SJCRH30 (cell line): ENCODE measurements around the gene FOXB2. TPM values are rescaled to one million over a fixed set of nuclear protein-coding genes. Genes with fewer than 3 reads are reported as not detected.
A peak's percentile ranks its signal among the peaks of the same experiment; 100 is the strongest.
"Not testable (repeated sequence)": the region's sequence is repeated elsewhere in the genome, so short reads cannot be mapped to it uniquely, and the experiment has no call there.

ENCODE experiments used
- DNase-seq, 2 experiments: peaks; one replicate each; pipeline ENCODE4 v3.0.0-alpha.2; 2015 to 2020
- H3K27ac ChIP-seq: fragments of 250-450 bp; sonication (Bioruptor Pico); 2 replicates; pipeline ENCODE4 v1.5.1; 2020; ENCODE audit warnings: mild to moderate bottlenecking, moderate library complexity
- H3K27me3 ChIP-seq: fragments of 250-450 bp; sonication (Bioruptor Pico); 2 replicates; pipeline ENCODE4 v1.5.1; 2020; ENCODE audit warnings: mild to moderate bottlenecking, moderate library complexity
- H3K36me3 ChIP-seq: fragments of 250-450 bp; sonication (Bioruptor Pico); 2 replicates; pipeline ENCODE4 v1.5.1; 2020; ENCODE audit warnings: mild to moderate bottlenecking, moderate library complexity
- H3K4me1 ChIP-seq: fragments of 250-450 bp; sonication (Bioruptor Pico); 2 replicates; pipeline ENCODE4 v1.5.1; 2020; ENCODE audit warnings: mild to moderate bottlenecking, moderate library complexity
- H3K4me3 ChIP-seq: fragments of 250-450 bp; sonication (Bioruptor Pico); 2 replicates; pipeline ENCODE4 v1.5.1; 2020; ENCODE audit warnings: mild to moderate bottlenecking, moderate library complexity
- H3K9me3 ChIP-seq: fragments of 250-450 bp; sonication (Bioruptor Pico); replicated peaks from 2 replicates; pipeline ENCODE4 v1.5.1; 2020; ENCODE audit warnings: mild to moderate bottlenecking, moderate library complexity
- total RNA-seq: library from RNA; depleted of rRNA; stranded (reverse); fragments of >200 nt; shearing (Covaris generic); gene quantifications from 2 replicates; pipeline ENCODE4 v1.2.3, GENCODE V29; 2014

Gene FOXB2
- total RNA-seq, 1 experiment from 2014 or later: not detected

DNA sequence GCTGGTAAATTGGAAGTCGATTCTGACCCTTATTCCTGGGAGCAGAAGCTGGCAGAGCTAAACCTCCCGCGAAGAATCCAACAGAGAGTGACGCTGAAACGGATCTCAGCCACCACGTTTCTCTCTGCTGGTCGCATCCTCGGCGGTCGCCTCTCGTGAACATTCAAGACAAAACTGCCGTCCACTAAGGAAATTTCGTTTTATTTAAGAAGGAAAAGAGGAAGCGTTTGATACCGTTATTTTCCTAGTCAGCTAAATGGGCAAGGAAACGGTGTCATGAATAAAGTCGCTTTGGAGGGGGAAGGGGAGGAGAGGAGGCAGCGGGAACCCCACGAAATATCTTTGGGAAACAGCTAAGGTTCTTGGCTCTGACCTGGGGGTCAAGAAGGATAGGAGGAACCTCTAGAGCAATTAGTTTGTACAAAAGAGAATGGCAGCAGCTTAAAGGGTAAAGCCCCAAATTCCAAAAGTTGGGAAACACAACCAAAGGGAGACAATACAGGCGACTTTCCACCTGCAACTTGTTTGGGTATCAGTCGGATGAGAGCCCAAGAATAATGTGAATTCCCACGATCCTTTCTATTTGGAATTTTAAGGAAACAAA lies 1.9 kb downstream of the FOXB2 start:
- Histone ChIP-seq H3K36me3 (no peaks in the 10 kb centered on the region), H3K4me3 (no peak overlapping the region), H3K4me1 (no peaks in the 10 kb centered on the region), H3K27me3 (no peaks in the 10 kb centered on the region), H3K9me3 (no peaks in the 10 kb centered on the region), H3K27ac (no peak overlapping the region)
- no peak for DNase-seq

DNA sequence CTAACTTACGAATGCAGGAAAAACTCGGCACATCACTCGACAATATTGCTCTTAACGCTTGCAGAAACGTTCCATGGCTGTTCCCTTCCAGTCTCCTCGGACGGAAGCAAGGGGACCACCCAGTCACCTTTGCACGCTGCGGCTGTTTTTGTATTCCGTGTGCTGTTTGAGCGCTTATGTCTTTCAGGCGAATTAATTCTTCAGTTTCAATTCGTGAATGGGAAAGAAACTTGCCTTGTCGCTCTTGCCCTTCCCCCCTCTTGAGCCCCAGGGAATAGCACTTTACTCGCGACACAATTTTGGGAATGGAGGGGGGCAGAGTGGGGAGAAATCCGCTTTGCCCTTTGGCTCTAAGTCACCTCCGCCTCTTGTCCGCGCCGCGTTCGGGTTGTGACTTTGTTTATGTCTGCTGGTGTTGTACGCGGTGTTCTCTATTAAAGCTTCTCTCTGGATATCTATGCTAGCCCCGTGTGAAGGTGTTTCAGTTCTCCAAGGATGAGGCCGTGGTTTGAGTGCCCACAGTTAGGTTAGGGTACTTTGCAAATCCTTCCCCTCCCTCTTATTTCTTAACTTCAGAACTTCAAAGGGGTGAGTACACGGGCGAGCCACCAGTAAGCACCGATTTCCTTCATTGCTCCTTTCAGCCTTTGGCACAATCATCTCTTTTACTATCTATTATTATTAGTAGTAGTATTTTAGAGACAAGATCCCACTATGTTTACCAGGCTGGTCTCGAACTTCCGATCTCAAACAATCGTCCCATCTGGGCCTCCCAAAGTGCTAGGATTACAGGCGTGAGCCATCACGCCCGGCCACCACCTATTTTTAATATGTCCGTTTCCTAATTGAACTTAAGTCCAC lies 2.7 kb downstream of the FOXB2 start:
- Histone ChIP-seq H3K36me3 (no peaks in the 10 kb centered on the region), H3K27ac (no peak overlapping the region), H3K27me3 (0 out of 2 replicates have a peak, but pooled peaks cover 3% of the 10 kb centered on the region), H3K4me3 (no peak overlapping the region), H3K9me3 (no peaks in the 10 kb centered on the region), H3K4me1 (no peaks in the 10 kb centered on the region)
- no peak for DNase-seq

DNA sequence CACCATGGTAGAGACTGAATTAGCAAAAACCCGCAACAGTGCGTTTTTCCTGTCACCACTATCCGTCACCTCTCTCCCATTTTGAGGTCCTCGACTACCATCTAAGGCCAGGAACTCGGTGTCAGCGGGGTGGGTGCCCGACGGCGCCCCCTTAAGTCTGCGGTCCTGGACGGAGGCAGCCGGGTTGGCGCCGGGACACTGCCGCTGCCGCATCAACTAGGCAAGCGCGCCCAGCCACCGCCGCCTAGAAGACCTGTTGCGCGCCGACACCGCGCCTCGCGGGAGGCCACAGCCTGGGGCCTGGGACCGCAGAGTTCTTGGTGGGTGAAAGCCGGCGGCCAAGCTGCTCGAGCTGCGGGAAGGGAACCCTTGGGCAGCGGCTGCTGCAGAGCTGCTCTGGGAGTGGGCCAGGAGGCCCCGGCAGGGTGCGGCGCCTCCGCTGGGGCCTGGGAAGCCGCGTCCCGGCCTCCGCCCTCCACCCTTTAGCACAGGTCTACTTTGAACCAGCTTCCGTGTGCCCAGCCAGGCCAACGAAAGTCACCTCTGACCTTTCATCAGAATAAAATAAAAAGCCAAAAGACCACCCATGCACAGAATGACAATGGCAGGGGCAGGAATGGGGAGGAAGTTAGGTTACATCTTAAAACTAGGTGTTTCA lies 3.5 kb downstream of the FOXB2 start:
- 0 out of 2 replicates have a peak, but pooled peaks cover 3% of the 10 kb centered on the region for H3K27me3 ChIP-seq
- H3K4me1 ChIP-seq: no peaks in the 10 kb centered on the region
- no peaks in the 10 kb centered on the region for H3K9me3 ChIP-seq
- H3K4me3 ChIP-seq: no peak overlapping the region
- DNase-seq: no peak
- no peaks in the 10 kb centered on the region for H3K36me3 ChIP-seq
- H3K27ac ChIP-seq: no peak overlapping the region

DNA sequence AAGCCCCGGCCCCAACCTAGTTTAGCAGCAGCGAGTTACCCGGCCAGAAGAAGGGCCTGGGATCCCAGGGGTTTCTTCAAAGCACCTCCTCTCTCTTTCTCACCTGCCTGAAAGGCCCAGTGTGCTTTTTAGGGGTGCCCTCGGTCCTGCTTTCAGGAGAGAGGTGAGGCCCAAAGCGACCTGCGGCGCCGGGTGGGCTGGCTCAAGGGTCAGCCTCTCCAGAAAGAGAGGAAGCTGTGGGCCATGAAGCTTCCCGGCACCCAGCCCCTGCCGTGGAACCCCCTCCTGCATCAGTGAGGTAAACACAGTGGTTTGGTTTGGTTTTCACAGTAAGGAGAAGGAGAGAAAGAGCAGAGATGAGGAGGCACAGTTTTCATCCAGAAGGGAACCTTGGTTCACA lies 4.3 kb downstream of the FOXB2 start:
- H3K27ac ChIP-seq: no peak overlapping the region
- 0 out of 2 replicates have a peak, but pooled peaks cover 3% of the 10 kb centered on the region for H3K27me3 ChIP-seq

DNA sequence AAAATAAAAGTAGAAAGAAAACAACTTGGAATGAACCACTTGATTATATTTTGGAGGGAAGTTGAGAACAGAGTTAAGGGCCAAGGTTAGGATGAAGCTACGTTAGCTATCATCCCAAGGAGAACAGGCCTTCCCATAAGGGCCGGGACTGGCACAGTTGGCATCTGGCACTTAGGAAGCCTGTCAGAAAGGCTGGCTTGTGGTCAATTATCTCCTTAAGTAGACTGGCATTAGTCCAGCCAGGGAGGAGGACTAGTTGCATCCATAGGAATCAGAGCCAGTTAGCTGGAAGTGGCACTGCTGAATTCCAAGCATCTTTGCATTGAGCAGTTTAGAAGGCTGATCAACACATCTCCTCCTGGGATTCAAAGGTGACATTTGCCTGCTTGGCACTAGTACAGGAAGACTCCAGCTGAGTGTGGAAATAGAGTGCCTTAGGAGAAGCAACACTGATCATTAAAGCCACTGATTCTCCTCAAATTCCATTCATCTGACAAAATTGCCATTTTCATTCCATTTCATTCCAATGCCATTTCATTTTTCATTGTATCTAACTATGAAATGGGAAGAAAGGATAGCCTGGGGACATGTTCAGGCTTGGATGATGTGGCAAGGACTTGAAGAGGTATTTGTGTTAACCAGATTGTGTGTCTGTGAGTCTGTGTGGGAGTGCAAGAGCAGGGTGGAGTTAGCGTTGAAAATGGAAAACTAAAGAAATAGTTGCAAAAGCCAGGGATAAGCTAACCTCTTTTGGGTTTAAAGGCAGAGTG lies 5.5 kb downstream of the FOXB2 start:
- no peaks in the 10 kb centered on the region for H3K9me3 ChIP-seq
- no peaks in the 10 kb centered on the region for H3K4me1 ChIP-seq
- no peaks in the 10 kb centered on the region for H3K36me3 ChIP-seq
- no peak overlapping the region for H3K27ac ChIP-seq
- H3K27me3 ChIP-seq: 0 out of 2 replicates have a peak, but pooled peaks cover 3% of the 10 kb centered on the region
- DNase-seq: no peak
- H3K4me3 ChIP-seq: no peak overlapping the region

More for the DNA sequence above, 4.3 kb downstream of the FOXB2 start:
- Histone ChIP-seq H3K36me3 (no peaks in the 10 kb centered on the region), H3K4me1 (no peaks in the 10 kb centered on the region), H3K9me3 (no peaks in the 10 kb centered on the region), H3K4me3 (no peak overlapping the region)
- no peak for DNase-seq

DNA sequence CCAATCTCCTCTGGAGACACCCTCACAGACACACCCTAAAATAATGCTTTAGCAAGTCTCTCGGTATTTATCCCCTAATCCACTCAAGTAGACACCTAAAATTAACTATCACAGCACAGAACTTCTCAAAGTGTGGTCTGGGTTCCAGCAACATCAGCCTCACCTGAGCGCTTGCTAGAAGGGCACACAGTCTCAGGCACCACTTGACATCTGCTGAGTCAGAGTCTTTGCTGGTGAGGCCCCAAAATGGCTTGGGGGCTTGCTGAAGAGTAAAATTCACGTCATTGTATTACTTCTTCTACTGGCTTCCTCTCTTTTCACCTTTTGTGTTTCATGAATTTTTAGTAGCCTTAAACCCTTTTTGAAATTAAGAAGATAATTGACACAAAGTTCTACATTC lies 9.0 kb downstream of the FOXB2 start:
- no peaks in the 10 kb centered on the region for H3K4me1 ChIP-seq
- peaks cover 9% of the 10 kb centered on the region for H3K27me3 ChIP-seq
- DNase-seq: no peak
- no peaks in the 10 kb centered on the region for H3K9me3 ChIP-seq
- no peak overlapping the region for H3K27ac ChIP-seq
- no peak overlapping the region for H3K4me3 ChIP-seq
- H3K36me3 ChIP-seq: no peaks in the 10 kb centered on the region

DNA sequence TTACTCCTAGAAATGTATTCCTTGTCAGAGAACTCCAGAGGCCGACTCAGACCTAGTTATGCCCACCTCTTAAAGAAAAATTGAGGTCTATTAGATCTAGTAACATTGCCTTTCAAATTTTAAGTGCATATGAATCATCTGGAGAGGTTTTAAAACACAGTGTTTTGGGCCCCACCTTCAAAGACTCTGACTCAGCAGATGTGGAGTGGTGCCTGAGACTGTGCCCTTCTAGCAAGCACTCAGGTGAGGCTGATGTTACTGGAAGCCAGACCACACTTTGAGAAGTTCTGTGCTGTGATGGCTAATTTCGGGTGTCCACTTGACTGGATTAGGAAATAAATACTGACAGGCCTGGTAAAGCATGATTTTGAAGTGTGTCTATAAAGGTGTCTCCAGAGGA lies 10.6 kb downstream of the FOXB2 start:
- peaks cover 9% of the 10 kb centered on the region for H3K27me3 ChIP-seq

DNA sequence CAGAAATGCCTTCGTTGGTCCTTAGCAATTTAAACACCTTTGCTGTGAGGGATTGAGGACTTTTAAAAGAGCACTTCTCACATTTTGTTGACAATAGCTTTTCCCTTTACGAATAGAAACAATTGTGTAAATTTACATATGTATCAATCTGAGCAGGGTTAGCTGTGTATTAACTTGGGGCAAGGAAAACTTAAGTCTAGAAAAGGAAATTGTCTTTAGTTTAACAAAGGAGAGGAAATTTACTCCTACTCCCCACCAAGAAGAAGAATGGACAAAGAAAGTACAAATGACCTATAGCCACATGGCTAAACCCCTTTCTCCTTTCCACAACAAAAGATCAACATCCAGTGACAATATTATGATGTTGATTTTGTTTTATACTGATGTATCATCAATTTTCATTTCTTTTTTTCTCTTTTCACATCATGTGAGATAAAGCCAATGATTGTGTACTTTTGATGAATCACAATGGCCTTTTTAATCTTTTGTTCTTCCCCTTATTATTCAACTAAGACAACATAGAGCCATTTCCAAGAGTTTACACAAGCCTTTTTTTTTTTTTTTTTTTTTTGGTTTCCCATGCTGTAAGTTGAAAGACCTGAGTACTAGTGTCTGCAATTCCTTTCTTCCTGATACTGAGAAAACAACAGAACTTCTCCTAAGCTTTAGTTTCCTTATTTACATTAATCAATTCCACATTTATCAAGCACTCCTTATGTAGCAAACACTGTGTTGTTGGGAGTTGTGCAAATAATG lies 19.0 kb downstream of the FOXB2 start:
- no peak for DNase-seq
- H3K4me1 ChIP-seq: no peaks in the 10 kb centered on the region
- no peaks in the 10 kb centered on the region; the same call in 1 of the 2 replicates for H3K27me3 ChIP-seq

More for the DNA sequence above, 10.6 kb downstream of the FOXB2 start:
- no peak for DNase-seq
- no peaks in the 10 kb centered on the region for H3K36me3 ChIP-seq
- no peaks in the 10 kb centered on the region for H3K9me3 ChIP-seq
- no peaks in the 10 kb centered on the region for H3K4me1 ChIP-seq
- H3K4me3 ChIP-seq: no peak overlapping the region
- no peak overlapping the region for H3K27ac ChIP-seq

DNA sequence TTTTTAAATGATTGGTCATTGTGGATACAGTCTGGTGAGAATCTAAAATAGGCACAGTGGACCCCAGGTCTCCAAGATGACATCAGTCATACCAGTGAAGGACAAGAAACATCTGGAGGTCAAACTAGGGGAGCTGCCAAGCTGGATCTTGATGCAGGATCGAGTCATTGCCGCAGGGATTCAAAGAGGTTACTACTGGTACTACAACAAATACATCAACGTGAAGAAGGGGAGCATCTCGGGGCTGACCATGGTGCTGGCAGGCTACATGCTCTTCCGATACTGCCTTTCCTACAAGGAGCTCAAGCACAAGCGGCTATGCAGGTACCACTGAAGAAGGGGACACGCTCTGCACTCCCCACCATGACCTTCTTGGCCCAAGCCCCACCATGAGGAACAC lies 20.9 kb downstream of the FOXB2 start:
- no peaks in the 10 kb centered on the region for H3K4me1 ChIP-seq
- DNase-seq: no peak
- no peaks in the 10 kb centered on the region for H3K9me3 ChIP-seq
- no peak overlapping the region for H3K27ac ChIP-seq
- H3K4me3 ChIP-seq: no peak overlapping the region
- no peaks in the 10 kb centered on the region for H3K36me3 ChIP-seq
- peaks cover 5% of the 10 kb centered on the region; the same call in 1 of the 2 replicates for H3K27me3 ChIP-seq

More for the DNA sequence above, 19.0 kb downstream of the FOXB2 start:
- H3K27ac ChIP-seq: no peak overlapping the region
- no peaks in the 10 kb centered on the region for H3K9me3 ChIP-seq
- H3K36me3 ChIP-seq: no peaks in the 10 kb centered on the region
- H3K4me3 ChIP-seq: no peak overlapping the region

DNA sequence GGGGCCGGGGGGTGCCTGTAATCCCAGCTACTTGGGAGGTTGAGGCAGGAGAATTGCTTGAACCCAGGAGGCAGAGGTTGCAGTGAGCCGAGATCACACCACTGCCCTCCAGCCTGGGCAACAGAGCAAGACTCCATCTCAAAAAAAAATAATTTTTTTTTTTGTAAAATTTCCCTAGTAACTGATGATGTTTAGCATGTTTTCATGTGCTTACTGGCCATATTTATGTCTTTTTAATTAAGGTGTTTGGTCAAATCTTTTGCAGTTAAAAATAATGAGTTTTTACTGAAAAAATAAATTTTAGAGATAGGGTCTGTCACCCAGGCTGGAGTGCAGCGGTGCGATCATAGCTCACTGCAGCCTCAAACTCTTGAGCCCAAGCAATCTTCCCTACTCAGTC lies 24.3 kb downstream of the FOXB2 start:
- peaks cover 11% of the 10 kb centered on the region; the same call in 1 of the 2 replicates for H3K27me3 ChIP-seq
- H3K9me3 ChIP-seq, H3K27ac ChIP-seq, H3K4me3 ChIP-seq, H3K36me3 ChIP-seq, DNase-seq, H3K4me1 ChIP-seq: not testable (repeated sequence)

DNA sequence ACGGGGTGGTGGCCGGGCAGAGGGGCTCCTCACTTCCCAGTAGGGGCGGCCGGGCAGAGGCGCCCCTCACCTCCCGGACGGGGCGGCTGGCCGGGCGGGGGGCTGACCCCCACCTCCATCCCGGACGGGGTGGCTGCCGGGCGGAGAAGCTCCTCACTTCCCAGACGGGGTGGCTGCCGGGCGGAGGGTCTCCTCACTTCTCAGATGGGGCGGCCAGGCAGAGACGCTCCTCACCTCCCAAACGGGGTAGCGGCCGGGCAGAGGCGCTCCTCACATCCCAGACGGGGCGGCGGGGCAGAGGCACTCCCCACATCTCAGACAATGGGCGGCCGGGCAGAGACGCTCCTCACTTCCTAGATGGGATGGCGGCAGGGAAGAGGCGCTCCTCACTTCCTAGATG lies 41.2 kb downstream of the FOXB2 start:
- not testable (repeated sequence) for DNase-seq, H3K4me3 ChIP-seq, H3K36me3 ChIP-seq, H3K9me3 ChIP-seq, H3K4me1 ChIP-seq, H3K27ac ChIP-seq
- peaks cover 10% of the 10 kb centered on the region for H3K27me3 ChIP-seq

DNA sequence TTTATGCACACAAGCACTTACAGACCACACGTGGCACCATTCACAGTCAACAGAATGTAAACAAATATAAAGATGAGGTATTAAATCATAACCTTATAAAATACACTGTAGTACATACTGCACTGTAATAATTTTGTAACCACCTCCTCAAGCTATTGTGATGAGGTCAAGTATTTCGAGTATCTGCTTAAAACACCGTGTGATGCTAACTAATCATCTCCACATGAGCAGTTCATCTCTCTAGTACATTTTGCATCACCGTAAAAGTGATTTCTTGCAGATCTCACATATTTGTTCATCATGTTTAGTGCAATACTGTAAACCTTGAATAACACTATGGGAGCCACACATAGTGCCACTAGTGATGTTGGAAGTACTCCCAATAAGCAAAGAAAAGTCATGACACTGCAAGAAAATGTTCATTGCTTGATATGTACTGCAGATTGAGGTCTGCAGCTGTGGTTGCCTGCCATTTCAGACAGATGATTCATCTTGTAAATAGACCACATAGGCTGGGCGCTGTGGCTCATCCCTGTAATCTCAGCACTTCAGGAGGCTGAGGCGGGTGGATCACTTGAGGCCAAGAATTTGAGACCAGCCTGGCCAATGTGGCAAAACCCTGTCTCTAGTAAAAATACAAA lies 44.3 kb downstream of the FOXB2 start:
- no peaks in the 10 kb centered on the region for H3K27me3 ChIP-seq
- no peaks in the 10 kb centered on the region for H3K4me1 ChIP-seq
- no peaks in the 10 kb centered on the region for H3K9me3 ChIP-seq
- peak; percentile 54 to 61 for DNase-seq
- H3K4me3 ChIP-seq: no peak overlapping the region
- no peaks in the 10 kb centered on the region for H3K36me3 ChIP-seq
- H3K27ac ChIP-seq: no peak overlapping the region

DNA sequence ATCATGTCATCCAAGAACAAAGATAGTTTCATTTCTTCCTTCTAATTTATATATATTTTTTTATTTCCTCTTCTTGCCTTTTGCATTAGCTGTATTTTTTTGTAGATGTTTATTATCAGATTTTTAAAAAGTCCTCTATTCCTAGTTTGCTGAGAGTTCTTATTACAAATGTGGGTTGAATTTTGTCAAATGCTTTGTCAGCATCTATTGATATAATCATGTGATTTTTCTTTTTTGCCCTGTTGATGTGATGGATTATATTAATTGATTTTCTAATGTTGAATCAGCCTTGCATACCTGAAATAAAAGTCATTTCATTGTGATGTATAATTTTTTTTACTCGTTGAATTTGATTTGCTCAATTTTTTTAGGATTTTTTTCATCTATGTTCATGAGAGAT lies 46.9 kb downstream of the FOXB2 start:
- Histone ChIP-seq H3K9me3 (no peaks in the 10 kb centered on the region), H3K4me1 (no peaks in the 10 kb centered on the region), H3K27ac (no peak overlapping the region), H3K4me3 (no peak overlapping the region), H3K36me3 (no peaks in the 10 kb centered on the region), H3K27me3 (no peaks in the 10 kb centered on the region)
- no peak for DNase-seq
